Dendritic cell treated with granulocyte-macrophage colony-stimulating factor and Interleukin-4, amounts not matched to agents 40 ng/mL and 50 ng/mL, for 4 days (primary cell): Measurements from ENCODE around the gene SFXN5.
"Not testable (repeated sequence)": the region's sequence is repeated elsewhere in the genome, so short reads cannot be mapped to it uniquely, and the experiment has no call there.

Experiments used
- H3K27ac Mint-ChIP-seq: one replicate; pipeline ENCODE4 v1.8.0; 2022; ENCODE audit warnings: mild to moderate bottlenecking, mixed read lengths
- H3K27me3 Mint-ChIP-seq: one replicate; pipeline ENCODE4 v1.8.0; 2022; ENCODE audit warnings: mild to moderate bottlenecking, mixed read lengths
- H3K36me3 Mint-ChIP-seq: one replicate; pipeline ENCODE4 v1.8.0; 2022; ENCODE audit warnings: low read depth, mixed read lengths
- H3K4me1 Mint-ChIP-seq: one replicate; pipeline ENCODE4 v1.8.0; 2022; ENCODE audit warnings: low read depth, mixed read lengths
- H3K4me3 Mint-ChIP-seq: one replicate; pipeline ENCODE4 v1.8.0; 2022; ENCODE audit warnings: mild to moderate bottlenecking, moderate library complexity, mixed read lengths
- H3K9me3 Mint-ChIP-seq: one replicate; pipeline ENCODE4 v1.8.0; 2022; ENCODE audit warnings: mixed read lengths
- intact Hi-C: fragments of 100-400 bp; cut with micrococcal nuclease; formaldehyde crosslinking; loops from one replicate; pipeline ENCODE4 v1.15.0; 2022

Gene SFXN5

DNA sequence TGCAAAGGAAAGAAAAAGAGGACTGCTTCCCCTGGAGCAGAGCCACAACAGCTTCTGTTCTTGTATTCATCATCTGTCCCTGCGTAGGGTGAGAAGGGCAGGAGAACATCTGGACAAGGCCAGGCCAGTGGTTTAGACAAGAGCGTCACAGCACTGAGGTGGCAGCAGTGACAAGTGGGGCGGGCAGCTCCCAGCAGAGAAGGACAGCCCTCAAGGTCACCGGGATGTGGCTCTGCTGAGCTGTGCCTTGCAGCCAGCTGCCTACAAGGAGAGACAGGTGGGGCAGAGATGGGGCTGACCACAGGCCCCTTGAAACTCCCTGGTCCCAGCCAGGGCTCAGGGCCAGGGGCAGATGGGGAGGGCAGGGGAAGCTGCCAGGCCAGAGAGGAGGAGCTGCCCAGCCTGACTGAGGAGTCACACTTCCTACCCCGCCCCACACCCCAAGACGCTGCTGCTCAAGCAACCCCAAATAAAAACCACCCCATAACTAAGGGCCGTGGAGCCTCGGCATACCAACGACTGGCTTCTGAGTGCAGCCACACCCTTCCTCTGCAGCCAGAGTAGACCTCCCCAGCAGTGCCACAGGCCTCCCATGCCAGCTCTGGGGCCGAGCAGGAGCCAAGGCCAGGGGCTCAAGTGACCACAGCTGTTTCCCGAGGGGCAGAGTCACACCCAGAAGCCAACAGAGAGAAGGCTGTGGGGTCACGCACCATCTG lies 35.9 kb upstream of the SFXN5 start:
- H3K4me3 Mint-ChIP-seq: no peak overlapping the region
- H3K9me3 Mint-ChIP-seq: no peaks in the 10 kb centered on the region
- no peak overlapping the region for H3K27ac Mint-ChIP-seq
- intact Hi-C loops: no loop called here
- peaks cover 34% of the 10 kb centered on the region for H3K4me1 Mint-ChIP-seq
- H3K27me3 Mint-ChIP-seq: peaks cover 45% of the 10 kb centered on the region
- H3K36me3 Mint-ChIP-seq: no peaks in the 10 kb centered on the region

DNA sequence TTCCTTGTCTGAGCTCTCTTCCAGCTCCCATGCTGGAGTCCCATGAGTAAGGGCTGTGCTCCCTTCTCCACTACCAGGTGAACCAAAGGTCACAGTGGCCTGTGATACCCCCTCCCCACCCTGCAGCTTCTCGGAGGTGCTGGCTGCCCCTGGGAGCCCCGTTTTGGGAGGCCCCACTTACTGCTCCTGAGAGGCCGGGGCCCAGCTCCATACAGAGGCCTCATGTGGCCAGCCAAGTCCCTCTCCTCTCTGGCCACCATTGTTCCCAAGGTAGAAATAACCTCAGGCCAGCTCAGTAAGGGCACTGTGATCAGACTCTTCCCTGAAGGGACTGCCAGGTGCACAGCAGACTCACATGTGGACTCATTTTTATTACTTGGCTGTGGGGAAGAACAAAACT lies 35.3 kb upstream of the SFXN5 start:
- Mint-ChIP-seq H3K36me3 (no peaks in the 10 kb centered on the region), H3K9me3 (no peaks in the 10 kb centered on the region), H3K27me3 (peaks cover 40% of the 10 kb centered on the region), H3K27ac (no peak overlapping the region), H3K4me1 (peaks cover 29% of the 10 kb centered on the region), H3K4me3 (no peak overlapping the region)
- intact Hi-C loops: no loop called here

DNA sequence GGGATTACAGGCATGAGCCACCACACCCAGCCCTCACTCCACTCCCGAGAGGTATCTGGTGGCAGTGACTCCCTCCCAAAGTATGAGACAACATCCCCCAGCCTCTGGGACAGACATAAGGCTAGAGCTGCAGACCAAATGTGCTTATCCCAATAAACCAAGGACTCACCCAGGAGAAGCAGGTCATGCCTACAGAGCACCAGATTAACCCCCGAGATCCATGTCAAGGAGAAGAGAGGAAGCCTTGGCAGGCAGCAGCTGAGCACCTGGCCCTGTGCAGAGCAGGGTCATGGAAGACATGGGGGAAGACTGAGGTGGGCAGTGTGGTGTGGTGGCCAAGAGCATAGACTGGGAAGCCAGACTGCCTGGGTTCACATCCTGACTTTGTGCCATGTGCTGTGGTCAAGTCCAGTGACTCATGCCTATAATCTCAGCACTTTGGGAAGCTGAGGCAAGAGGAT lies 34.0 kb upstream of the SFXN5 start:
- intact Hi-C loops: no loop called here
- Mint-ChIP-seq H3K4me3 (no peak overlapping the region), H3K4me1 (peaks cover 17% of the 10 kb centered on the region), H3K27me3 (peaks cover 27% of the 10 kb centered on the region), H3K36me3 (no peaks in the 10 kb centered on the region), H3K9me3 (no peaks in the 10 kb centered on the region), H3K27ac (no peak overlapping the region)

DNA sequence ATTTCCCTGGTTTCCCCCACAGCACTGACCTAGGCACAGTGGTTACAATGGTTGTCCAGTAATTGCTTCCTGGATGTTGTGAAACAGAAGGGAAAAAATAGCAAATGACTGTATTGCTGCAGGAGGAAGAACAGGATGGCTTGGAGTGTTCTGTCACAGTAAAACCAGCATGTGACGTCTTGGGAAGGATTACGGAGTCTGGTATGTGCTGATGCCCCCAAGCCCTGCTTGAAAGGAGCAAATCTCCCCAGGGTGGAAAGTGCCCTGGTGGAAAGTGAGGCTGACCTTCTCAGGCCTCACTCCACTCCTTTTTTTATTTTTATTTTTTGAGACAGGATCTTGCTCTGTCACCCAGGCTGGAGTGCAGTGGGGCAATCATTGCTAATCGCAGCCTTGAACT lies 33.4 kb upstream of the SFXN5 start:
- Mint-ChIP-seq H3K9me3 (no peaks in the 10 kb centered on the region), H3K36me3 (no peaks in the 10 kb centered on the region), H3K27ac (no peak overlapping the region), H3K27me3 (peaks cover 21% of the 10 kb centered on the region), H3K4me1 (peaks cover 15% of the 10 kb centered on the region), H3K4me3 (no peak overlapping the region)
- intact Hi-C loops: no loop called here

DNA sequence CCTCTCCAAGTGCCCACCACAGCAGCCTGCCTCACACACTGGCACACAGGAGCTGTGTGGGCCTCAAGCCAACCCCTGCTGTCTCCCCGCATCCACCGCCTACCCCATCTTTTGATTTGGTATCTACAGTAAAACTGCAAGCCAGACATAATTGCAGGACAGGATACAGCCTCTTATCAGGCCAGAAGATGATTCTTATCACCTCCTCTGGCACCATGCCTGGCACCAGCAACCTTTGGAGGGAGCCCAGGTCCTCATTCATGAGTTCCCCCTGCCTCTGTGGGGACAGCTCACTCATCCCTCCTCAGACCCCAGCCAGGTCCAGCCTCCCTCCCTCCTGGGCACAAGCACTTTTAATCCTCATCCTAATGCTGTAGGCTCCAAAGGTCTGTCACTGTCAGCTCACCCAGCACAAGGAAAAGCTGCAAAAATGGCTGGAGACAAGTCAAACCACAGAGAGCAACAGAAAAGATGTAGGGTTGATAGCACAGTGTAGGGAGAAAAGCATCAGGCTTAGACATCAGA lies 31.6 kb upstream of the SFXN5 start:
- Mint-ChIP-seq H3K4me3 (no peak overlapping the region), H3K27ac (no peak overlapping the region), H3K36me3 (no peaks in the 10 kb centered on the region), H3K27me3 (peaks cover 11% of the 10 kb centered on the region), H3K4me1 (peaks cover 15% of the 10 kb centered on the region), H3K9me3 (no peaks in the 10 kb centered on the region)
- intact Hi-C loops: no loop called here

DNA sequence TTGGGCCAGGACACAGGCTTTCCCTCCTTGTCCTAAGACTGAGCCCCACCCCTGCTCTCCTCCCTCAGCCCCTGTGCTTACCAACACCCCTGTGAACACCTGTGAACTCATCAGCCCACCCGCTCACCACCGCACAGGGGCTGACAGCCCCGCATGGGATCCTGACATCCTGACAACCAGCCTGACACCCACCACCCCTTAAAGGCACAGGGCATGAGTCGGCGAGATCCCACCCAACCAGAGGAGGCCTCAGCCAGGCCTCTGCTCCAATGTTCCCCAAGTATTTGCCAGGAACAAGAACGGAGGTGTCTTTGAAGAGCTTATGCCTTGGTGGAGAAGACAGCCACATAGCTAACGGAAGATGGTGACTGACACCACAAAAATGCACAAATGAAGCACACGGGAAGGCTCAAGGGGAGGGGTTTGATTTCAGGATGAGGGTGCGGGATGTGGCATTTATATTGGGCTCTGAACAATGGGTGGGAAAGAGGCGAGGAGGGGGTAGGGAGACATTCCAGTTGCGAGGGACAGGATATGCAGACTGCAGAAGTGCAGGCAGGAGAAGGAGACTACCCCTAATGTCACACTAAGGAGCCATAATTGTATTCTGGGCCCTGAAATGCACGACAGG lies 30.2 kb upstream of the SFXN5 start:
- Mint-ChIP-seq H3K9me3 (no peaks in the 10 kb centered on the region), H3K27ac (no peak overlapping the region), H3K4me3 (no peak overlapping the region), H3K27me3 (peaks cover 11% of the 10 kb centered on the region), H3K36me3 (no peaks in the 10 kb centered on the region), H3K4me1 (peaks cover 6% of the 10 kb centered on the region)
- intact Hi-C loops: no loop called here

DNA sequence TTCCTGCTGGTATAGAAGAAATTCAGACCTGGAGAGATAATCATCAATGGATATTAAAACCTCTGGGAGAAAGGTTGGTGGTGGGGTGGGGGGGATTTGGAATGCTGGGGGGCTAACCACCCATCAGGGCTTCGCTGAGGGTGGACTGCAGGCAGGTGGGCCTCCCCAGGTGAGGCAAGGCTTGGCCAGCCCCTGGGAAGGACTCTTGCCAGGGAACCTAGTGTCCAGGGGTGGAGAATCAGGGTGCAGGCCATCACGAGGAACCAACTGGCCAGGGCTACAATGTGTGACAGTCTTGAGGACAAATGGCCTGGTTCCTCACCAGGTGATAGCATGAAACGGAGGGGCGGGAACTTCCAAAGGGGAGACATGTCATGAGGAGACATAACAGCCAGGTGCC lies 29.4 kb upstream of the SFXN5 start:
- H3K9me3 Mint-ChIP-seq: no peaks in the 10 kb centered on the region
- no peak overlapping the region for H3K4me3 Mint-ChIP-seq
- H3K4me1 Mint-ChIP-seq: peaks cover 6% of the 10 kb centered on the region
- H3K36me3 Mint-ChIP-seq: no peaks in the 10 kb centered on the region
- peaks cover 12% of the 10 kb centered on the region for H3K27me3 Mint-ChIP-seq
- no peak overlapping the region for H3K27ac Mint-ChIP-seq
- intact Hi-C loops: no loop called here

DNA sequence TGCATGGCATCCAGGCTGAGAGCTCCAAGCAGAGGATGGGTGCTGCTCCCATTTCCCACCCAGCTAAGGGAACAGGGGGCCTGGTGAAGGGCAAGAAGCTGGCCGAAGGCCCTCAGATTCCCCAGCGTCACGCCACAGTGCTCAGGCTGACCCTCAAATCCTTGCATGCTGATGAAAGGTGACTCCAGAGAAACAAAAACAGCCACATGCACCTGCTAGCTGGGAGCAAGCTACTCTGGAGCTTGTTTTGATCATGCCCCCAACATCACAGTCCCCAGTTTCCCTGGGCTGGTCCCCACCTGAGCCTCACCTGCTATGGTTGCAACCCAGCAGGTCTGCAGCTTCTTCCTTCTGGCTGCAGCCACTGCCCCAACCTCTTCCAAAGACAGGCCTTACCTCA lies 28.0 kb upstream of the SFXN5 start:
- Mint-ChIP-seq H3K4me1 (peaks cover 2% of the 10 kb centered on the region), H3K36me3 (no peaks in the 10 kb centered on the region), H3K4me3 (no peak overlapping the region), H3K9me3 (no peaks in the 10 kb centered on the region), H3K27me3 (peaks cover 12% of the 10 kb centered on the region), H3K27ac (no peak overlapping the region)
- intact Hi-C loops: no loop called here

DNA sequence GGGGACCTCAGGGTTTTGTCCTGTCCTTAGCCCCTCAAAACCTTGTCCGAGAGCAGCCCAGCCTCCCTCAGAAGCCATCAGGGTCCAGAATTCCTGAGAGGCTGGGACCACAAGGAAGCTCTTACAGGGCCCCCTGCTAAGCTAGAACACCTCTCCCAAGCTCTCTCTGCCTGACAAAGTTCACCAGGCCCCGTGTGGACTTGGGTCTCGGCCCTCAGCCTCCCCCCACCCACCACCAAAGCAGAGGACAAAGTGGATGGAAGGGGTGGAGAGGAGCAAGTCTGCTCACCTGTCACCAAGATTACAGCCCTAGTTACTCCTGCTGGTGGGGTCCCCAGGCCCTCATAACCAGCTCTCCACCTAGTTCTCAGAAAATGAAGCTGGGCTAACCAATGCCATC lies 24.4 kb upstream of the SFXN5 start:
- Mint-ChIP-seq H3K27ac (no peak overlapping the region), H3K36me3 (no peaks in the 10 kb centered on the region), H3K9me3 (no peaks in the 10 kb centered on the region), H3K4me3 (no peak overlapping the region), H3K27me3 (peaks cover 9% of the 10 kb centered on the region), H3K4me1 (peaks cover 12% of the 10 kb centered on the region)
- intact Hi-C loops: no loop called here

DNA sequence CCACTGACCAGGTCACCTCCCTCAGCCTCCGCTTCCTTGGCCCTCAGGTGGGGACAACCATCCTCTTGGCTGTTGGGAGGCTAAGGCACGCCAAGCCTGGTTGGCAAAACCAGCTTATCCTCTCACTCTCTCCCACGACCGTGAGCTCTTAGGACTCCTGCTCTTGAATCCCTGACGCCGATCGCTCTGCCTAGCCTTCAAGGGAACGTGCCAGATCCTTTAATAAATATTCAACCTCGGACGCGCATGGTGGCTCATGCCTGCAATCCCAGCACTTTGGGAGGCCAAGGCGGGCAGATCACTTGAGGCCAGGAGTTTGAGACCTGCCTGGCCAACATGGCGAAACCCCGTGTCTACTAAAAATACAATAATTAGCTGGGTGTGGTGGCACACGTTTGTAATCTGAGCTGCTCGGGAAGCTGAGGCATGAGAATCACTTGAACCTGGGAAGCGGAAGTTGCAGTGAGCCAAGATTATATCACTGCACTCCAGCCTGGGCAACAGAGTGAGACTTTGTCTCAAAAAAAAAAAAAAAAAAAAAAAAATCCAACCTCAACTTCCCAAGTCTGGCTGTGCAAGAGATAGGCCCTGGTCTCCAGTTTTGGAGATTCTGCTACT lies 22.2 kb upstream of the SFXN5 start:
- H3K36me3 Mint-ChIP-seq, H3K4me3 Mint-ChIP-seq, intact Hi-C loops, H3K9me3 Mint-ChIP-seq, H3K27ac Mint-ChIP-seq: not testable (repeated sequence)
- H3K4me1 Mint-ChIP-seq: peaks cover 12% of the 10 kb centered on the region
- H3K27me3 Mint-ChIP-seq: peaks cover 11% of the 10 kb centered on the region

DNA sequence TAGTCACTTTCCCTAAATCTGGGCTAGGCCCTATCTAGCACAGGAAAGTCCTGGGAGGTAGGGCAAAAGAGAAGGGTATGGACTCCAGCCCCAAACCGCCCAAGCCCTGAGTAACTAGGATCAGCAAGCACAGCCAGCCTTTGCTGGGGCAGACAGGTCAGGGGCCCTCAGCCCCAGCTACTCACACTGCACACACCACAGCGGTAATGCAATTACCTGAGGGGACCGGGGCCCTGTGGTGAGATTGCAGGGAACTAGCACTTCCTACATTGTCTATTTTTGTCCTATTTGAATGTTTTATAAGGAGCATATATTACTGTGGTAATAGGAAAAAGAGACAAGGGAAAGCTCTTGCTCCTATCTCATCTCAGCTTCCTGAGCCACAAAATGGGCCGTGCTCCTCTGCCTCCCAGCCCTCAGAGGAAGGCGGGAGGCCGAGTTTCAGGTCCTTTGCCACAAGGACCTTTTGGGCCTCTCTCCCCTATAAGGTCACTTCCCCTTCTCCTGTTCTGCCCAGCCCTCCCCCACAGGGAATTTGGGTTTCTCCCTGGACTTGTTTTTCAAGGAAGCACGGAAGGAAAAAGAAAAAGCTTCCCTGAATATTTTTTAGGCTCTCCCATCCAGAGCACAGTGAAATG lies 20.8 kb upstream of the SFXN5 start:
- peaks cover 12% of the 10 kb centered on the region for H3K4me1 Mint-ChIP-seq
- no peaks in the 10 kb centered on the region for H3K9me3 Mint-ChIP-seq
- no peaks in the 10 kb centered on the region for H3K36me3 Mint-ChIP-seq
- H3K27me3 Mint-ChIP-seq: peaks cover 5% of the 10 kb centered on the region
- intact Hi-C loops: no loop called here
- no peak overlapping the region for H3K27ac Mint-ChIP-seq
- H3K4me3 Mint-ChIP-seq: no peak overlapping the region

DNA sequence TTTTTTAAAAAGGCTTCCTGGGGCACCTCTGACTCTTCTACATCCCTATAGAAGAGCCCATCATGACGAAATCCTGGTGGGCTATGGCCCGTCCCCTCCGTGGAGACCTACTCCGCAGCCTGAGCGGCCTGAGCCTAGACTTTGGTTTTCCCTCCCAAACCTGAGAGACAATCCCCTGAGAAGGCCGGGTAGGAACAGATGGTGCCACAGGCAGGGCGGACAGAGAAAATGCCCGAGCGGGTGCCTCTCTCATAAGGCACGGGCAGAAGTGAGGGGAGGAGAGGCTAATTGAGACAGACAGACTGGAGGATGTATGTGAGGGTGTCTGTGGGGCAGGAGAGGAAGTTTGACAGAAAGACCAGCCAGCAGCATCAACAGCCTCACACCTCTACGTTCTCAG lies 20.2 kb upstream of the SFXN5 start:
- Mint-ChIP-seq H3K9me3 (no peaks in the 10 kb centered on the region), H3K4me3 (no peak overlapping the region), H3K27me3 (peaks cover 3% of the 10 kb centered on the region), H3K4me1 (peaks cover 12% of the 10 kb centered on the region), H3K36me3 (no peaks in the 10 kb centered on the region), H3K27ac (no peak overlapping the region)
- intact Hi-C loops: no loop called here

DNA sequence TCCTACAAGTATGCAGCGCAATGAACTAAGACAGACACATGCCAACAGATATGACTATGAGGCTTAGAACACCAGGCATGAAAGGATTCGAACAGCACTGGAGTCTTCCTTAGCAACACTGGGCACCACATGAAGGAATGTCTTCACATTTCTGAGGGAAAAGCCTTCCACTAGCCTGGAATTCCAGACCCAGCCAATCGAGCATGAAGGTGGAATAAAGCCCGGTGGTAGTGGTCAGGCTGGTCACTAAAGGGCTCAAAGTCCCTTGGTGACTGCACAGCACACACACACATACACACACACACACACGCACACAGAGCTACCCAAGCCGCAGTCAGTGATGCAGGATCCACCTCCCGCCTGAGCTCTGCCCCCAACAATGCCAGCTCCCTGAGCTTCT lies 19.7 kb upstream of the SFXN5 start:
- Mint-ChIP-seq H3K36me3 (no peaks in the 10 kb centered on the region), H3K27me3 (peaks cover 2% of the 10 kb centered on the region), H3K27ac (no peak overlapping the region), H3K9me3 (no peaks in the 10 kb centered on the region), H3K4me3 (no peak overlapping the region), H3K4me1 (peaks cover 12% of the 10 kb centered on the region)
- intact Hi-C loops: no loop called here
